Measurements from ENCODE around the gene SLC4A4. TPM values are rescaled to one million over a fixed set of nuclear protein-coding genes. Genes with fewer than 3 reads are reported as not detected.

SLC4A4 gene
- total RNA-seq, 2 experiments from 2014 or later, result 0.08 to 0.14 TPM

DNA sequence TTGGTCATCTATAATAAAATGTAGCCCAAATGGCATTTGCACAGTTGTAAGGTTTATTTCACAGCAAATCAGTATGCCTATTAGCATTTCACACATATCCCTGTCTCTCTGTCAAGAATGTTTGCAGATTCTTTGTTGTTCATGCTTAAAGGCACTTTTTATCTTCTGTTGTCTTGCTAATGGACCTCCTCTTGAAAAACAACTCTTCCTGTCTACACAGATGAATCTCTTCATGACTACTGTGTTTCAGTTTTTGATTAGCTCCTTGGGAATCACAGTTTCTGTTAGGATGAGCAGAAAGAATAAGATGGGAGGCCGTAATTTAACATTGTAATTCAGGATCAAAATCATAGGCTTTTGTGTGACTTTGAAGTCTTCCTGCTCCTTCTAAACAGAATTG lies 35.5 kb upstream of the SLC4A4 start:
- DNase-seq (no peak), ATAC-seq (ENCODE audit: poor library complexity) (no peak)
- ChIA-PET POLR2A (no interaction called here), CTCF (no interaction called here)
- no peak overlapping the region for H3K27ac ChIP-seq (ENCODE audit: low read depth in 1 of 2, low read length in 2 of 2)
- Mint-ChIP-seq H3K27me3 (peaks cover 10% of the 10 kb centered on the region), H3K4me3 (no peak overlapping the region), H3K27ac (no peak overlapping the region), H3K9me3 (no peaks in the 10 kb centered on the region), H3K4me1 (ENCODE audit: low read depth) (no peaks in the 10 kb centered on the region), H3K36me3 (ENCODE audit: low read depth) (no peaks in the 10 kb centered on the region)
- H3K4me3 ChIP-seq (ENCODE audit: low read length), result no peak overlapping the region
- TF ChIP-seq, protein P1, sequence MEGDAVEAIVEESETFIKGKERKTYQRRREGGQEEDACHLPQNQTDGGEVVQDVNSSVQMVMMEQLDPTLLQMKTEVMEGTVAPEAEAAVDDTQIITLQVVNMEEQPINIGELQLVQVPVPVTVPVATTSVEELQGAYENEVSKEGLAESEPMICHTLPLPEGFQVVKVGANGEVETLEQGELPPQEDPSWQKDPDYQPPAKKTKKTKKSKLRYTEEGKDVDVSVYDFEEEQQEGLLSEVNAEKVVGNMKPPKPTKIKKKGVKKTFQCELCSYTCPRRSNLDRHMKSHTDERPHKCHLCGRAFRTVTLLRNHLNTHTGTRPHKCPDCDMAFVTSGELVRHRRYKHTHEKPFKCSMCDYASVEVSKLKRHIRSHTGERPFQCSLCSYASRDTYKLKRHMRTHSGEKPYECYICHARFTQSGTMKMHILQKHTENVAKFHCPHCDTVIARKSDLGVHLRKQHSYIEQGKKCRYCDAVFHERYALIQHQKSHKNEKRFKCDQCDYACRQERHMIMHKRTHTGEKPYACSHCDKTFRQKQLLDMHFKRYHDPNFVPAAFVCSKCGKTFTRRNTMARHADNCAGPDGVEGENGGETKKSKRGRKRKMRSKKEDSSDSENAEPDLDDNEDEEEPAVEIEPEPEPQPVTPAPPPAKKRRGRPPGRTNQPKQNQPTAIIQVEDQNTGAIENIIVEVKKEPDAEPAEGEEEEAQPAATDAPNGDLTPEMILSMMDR (IDR thresholded peaks at IDR 0.05), result no peak
- H3K36me3 ChIP-seq (ENCODE audit: insufficient read depth, low read length), result no peaks in the 10 kb centered on the region
- H3K27me3 ChIP-seq (ENCODE audit: control insufficient read depth in 1 of 2, insufficient read depth in 2 of 2, low read length in 2 of 2), result no peaks in the 10 kb centered on the region
- H3K9me3 ChIP-seq (ENCODE audit: control insufficient read depth in 1 of 2, insufficient read depth in 1 of 2, low read length in 2 of 2), result no peaks in the 10 kb centered on the region
- H3K4me1 ChIP-seq (ENCODE audit: insufficient read depth, low read length), result no peaks in the 10 kb centered on the region
- intact Hi-C loops (cut with DNase I, micrococcal nuclease), result no loop called here

DNA sequence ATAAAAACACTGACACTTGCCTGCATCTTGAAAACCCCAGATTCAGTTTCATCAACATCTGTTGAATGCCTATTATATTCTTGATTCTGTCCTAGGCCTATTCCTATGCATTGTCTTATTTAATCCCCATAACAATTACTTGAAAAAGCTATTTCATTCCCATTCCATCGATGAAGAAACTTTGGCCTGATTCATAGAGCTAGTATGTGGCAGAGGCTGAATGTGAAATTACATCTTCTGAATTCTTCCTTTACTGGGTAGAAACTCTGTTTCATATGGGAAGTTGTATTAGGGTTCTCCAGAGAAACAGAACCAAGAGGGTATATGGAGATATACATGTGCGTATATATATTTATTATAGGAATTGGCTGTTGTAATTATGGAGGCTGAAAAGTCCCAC lies 35.0 kb upstream of the SLC4A4 start:
- Histone ChIP-seq H3K9me3 (ENCODE audit: control insufficient read depth in 1 of 2, insufficient read depth in 1 of 2, low read length in 2 of 2) (no peaks in the 10 kb centered on the region), H3K4me1 (ENCODE audit: insufficient read depth, low read length) (no peaks in the 10 kb centered on the region), H3K4me3 (ENCODE audit: low read length) (no peak overlapping the region), H3K27ac (ENCODE audit: low read depth in 1 of 2, low read length in 2 of 2) (no peak overlapping the region), H3K27me3 (ENCODE audit: control insufficient read depth in 1 of 2, insufficient read depth in 2 of 2, low read length in 2 of 2) (no peaks in the 10 kb centered on the region), H3K36me3 (ENCODE audit: insufficient read depth, low read length) (no peaks in the 10 kb centered on the region)
- Mint-ChIP-seq H3K4me1 (ENCODE audit: low read depth) (no peaks in the 10 kb centered on the region), H3K4me3 (no peak overlapping the region), H3K36me3 (ENCODE audit: low read depth) (no peaks in the 10 kb centered on the region), H3K9me3 (no peaks in the 10 kb centered on the region), H3K27me3 (peaks cover 6% of the 10 kb centered on the region), H3K27ac (no peak overlapping the region)
- ATAC-seq (ENCODE audit: poor library complexity) (no peak), DNase-seq (no peak)
- intact Hi-C loops (cut with DNase I, micrococcal nuclease), result no loop called here
- ChIA-PET CTCF (no interaction called here), POLR2A (no interaction called here)
- TF ChIP-seq, protein P1 (IDR thresholded peaks at IDR 0.05), result no peak

DNA sequence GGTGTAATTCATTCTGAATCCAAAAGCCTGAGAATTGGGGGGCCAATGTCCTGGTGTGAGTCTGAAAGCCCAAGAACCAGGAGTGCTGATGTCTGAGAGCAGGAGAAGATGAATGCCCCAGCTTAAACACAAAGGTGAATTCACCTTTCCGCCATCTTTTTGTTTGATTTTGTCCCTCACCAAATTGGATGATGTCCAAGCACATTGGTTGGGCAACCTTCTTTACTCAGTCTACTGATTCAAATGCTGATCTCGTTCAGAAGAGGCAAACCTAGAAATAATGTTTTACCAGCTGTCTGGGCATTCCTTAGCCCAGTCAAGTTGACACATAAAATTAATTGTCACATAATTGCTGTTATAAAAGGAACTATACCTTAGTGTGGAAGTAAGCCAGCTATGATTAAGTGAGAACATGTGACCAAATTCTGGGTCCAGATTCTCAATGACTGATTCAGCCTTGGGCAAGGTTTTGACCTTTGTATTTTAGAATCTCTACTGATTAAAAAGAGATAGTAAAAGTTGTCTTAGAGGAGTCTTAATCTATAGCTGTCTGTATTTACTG lies 34.5 kb upstream of the SLC4A4 start:
- CTCF ChIA-PET, result no interaction called here
- no peaks in the 10 kb centered on the region for H3K9me3 Mint-ChIP-seq
- H3K27ac ChIP-seq (ENCODE audit: low read depth in 1 of 2, low read length in 2 of 2), result no peak overlapping the region

More for the DNA sequence above, 34.5 kb upstream of the SLC4A4 start:
- TF ChIP-seq, protein P1 (IDR thresholded peaks at IDR 0.05), result no peak
- Mint-ChIP-seq H3K27ac (no peak overlapping the region), H3K27me3 (peaks cover 6% of the 10 kb centered on the region), H3K4me3 (no peak overlapping the region), H3K36me3 (ENCODE audit: low read depth) (no peaks in the 10 kb centered on the region), H3K4me1 (ENCODE audit: low read depth) (no peaks in the 10 kb centered on the region)
- Histone ChIP-seq H3K36me3 (ENCODE audit: insufficient read depth, low read length) (no peaks in the 10 kb centered on the region), H3K4me1 (ENCODE audit: insufficient read depth, low read length) (no peaks in the 10 kb centered on the region), H3K9me3 (ENCODE audit: control insufficient read depth in 1 of 2, insufficient read depth in 1 of 2, low read length in 2 of 2) (no peaks in the 10 kb centered on the region), H3K27me3 (ENCODE audit: control insufficient read depth in 1 of 2, insufficient read depth in 2 of 2, low read length in 2 of 2) (no peaks in the 10 kb centered on the region), H3K4me3 (ENCODE audit: low read length) (no peak overlapping the region)
- ATAC-seq (ENCODE audit: poor library complexity) (no peak), DNase-seq (no peak)
- intact Hi-C loops (cut with DNase I, micrococcal nuclease), result no loop called here
- POLR2A ChIA-PET, result no interaction called here

All from CD4-positive, alpha-beta T cell (primary cell).